IMR-90 (cell line): ENCODE results near the gene LRRC3C. TPM values are rescaled to one million over a fixed set of nuclear protein-coding genes. Genes with fewer than 3 reads are reported as not detected.

ENCODE experiments used
- ATAC-seq: fragments of 200-7000 bp; cut with Tn5 transposase; 2 replicates; pipeline ENCODE4 v1.9.1; 2020; ENCODE audit warnings: low read depth, mild to moderate bottlenecking, moderate library complexity
- BruUV-seq: library from RNA; stranded (reverse); fragments of 400-500 nt; replicated peaks from 2 replicates; lab custom pipeline; 2021; lab: Mats Ljungman, UMichigan
- CTCF ChIA-PET: fragments of 300-600 bp; formaldehyde crosslinking; extraction: SDS; loops from one replicate; lab custom pipeline; 2021; ENCODE audit warnings: antibody characterized with exemption; lab: Yijun Ruan, JAX
- POLR2A ChIA-PET: fragments of 300-600 bp; sonication (Branson Sonifier 250); formaldehyde crosslinking; loops from one replicate; lab custom pipeline; 2022; ENCODE audit warnings: antibody characterized with exemption; ENCODE audit not compliant: unreplicated experiment; lab: Charles Lee
- DNase-seq: peaks from one replicate; pipeline ENCODE4 v3.0.0; 2013
- H2AFZ ChIP-seq: replicated peaks from 2 replicates; pipeline ENCODE3; 2013; ENCODE audit warnings: low read length, mild to moderate bottlenecking; ENCODE audit not compliant: poor library complexity
- H2AK5ac ChIP-seq: 2 replicates; pipeline ENCODE4 v1.6.1; 2013; ENCODE audit warnings: low read depth, low read length, inconsistent platforms
- H2AK9ac ChIP-seq: replicated peaks from 2 replicates; pipeline ENCODE3; 2013; ENCODE audit warnings: mild to moderate bottlenecking, low read depth, low read length, moderate library complexity; ENCODE audit not compliant: poor library complexity
- H2BK120ac ChIP-seq: 2 replicates; pipeline ENCODE4 v1.6.1; 2013; ENCODE audit warnings: low read depth, low read length, inconsistent platforms
- H2BK15ac ChIP-seq: 3 replicates; pipeline ENCODE4 v1.6.1; 2013; ENCODE audit warnings: low read depth, low read length, inconsistent platforms
- H2BK20ac ChIP-seq: 2 replicates; pipeline ENCODE4 v1.6.1; 2013; ENCODE audit warnings: low read depth, mild to moderate bottlenecking, inconsistent platforms, low read length, moderate library complexity
- H2BK5ac ChIP-seq: 2 replicates; pipeline ENCODE4 v1.6.1; 2013; ENCODE audit warnings: mild to moderate bottlenecking, low read depth, low read length, inconsistent platforms; ENCODE audit not compliant: poor library complexity, severe bottlenecking
- H3K14ac ChIP-seq: replicated peaks from 2 replicates; pipeline ENCODE4 v1.6.1; 2013; ENCODE audit warnings: low read depth, low read length, inconsistent platforms
- H3K18ac ChIP-seq: 2 replicates; pipeline ENCODE4 v1.6.1; 2013; ENCODE audit warnings: low read depth, low read length, control low read depth
- H3K23ac ChIP-seq: 2 replicates; pipeline ENCODE4 v1.6.1; 2013; ENCODE audit warnings: low read depth, low read length, inconsistent platforms
- H3K27ac ChIP-seq: 2 replicates; pipeline ENCODE4 v1.5.1; 2013; ENCODE audit warnings: mild to moderate bottlenecking, control low read depth, low read length; ENCODE audit not compliant: insufficient read depth
- H3K27me3 ChIP-seq: 2 replicates; pipeline ENCODE4 v1.6.1; 2013; ENCODE audit warnings: low read length; ENCODE audit not compliant: control insufficient read depth, insufficient read depth
- H3K36me3 ChIP-seq: 2 replicates; pipeline ENCODE4 v1.6.1; 2013; ENCODE audit warnings: low read length, mixed read lengths; ENCODE audit not compliant: control insufficient read depth, insufficient read depth
- H3K4ac ChIP-seq: 2 replicates; pipeline ENCODE4 v1.6.1; 2013; ENCODE audit warnings: low read depth, low read length, inconsistent platforms
- H3K4me1 ChIP-seq: 2 replicates; pipeline ENCODE4 v1.6.1; 2013; ENCODE audit warnings: low read length, mixed read lengths; ENCODE audit not compliant: control insufficient read depth, insufficient read depth
- H3K4me2 ChIP-seq: 2 replicates; pipeline ENCODE4 v1.6.1; 2013; ENCODE audit warnings: low read depth, mild to moderate bottlenecking, control low read depth, low read length, moderate library complexity
- H3K4me3 ChIP-seq: 2 replicates; pipeline ENCODE4 v1.5.1; 2013; ENCODE audit warnings: low read depth, mild to moderate bottlenecking, control low read depth, low read length, moderate library complexity; ENCODE audit not compliant: insufficient read depth
- H3K56ac ChIP-seq: 2 replicates; pipeline ENCODE4 v1.6.1; 2013; ENCODE audit warnings: low read length, inconsistent platforms; ENCODE audit not compliant: insufficient read depth; ENCODE audit errors: extremely low read depth
- H3K79me1 ChIP-seq, 2 experiments: 2 replicates each; pipeline ENCODE4 v1.6.1; 2013; ENCODE audit warnings: low read length in 2 of 2, inconsistent platforms in 1 of 2, low read depth in 1 of 2
- H3K9ac ChIP-seq: 2 replicates; pipeline ENCODE4 v1.6.1; 2013; ENCODE audit warnings: low read depth, low read length, control low read depth
- H3K9me1 ChIP-seq: 2 replicates; pipeline ENCODE4 v1.6.1; 2013; ENCODE audit warnings: low read length, inconsistent platforms; ENCODE audit not compliant: insufficient read depth
- H3K9me3 ChIP-seq: 2 replicates; pipeline ENCODE4 v1.6.1; 2013; ENCODE audit warnings: low read length; ENCODE audit not compliant: control insufficient read depth, insufficient read depth
- H4K20me1 ChIP-seq: 2 replicates; pipeline ENCODE4 v1.6.1; 2013; ENCODE audit warnings: low read length, inconsistent platforms; ENCODE audit not compliant: insufficient read depth
- H4K5ac ChIP-seq: 2 replicates; pipeline ENCODE4 v1.6.1; 2013; ENCODE audit warnings: mild to moderate bottlenecking, low read depth, low read length, control low read depth
- H4K8ac ChIP-seq, 2 experiments: 2 replicates each; pipeline ENCODE4 v1.6.1; 2013; ENCODE audit warnings: low read depth in 2 of 2, low read length in 2 of 2, control low read depth in 1 of 2, inconsistent platforms in 1 of 2
- H4K91ac ChIP-seq: 2 replicates; pipeline ENCODE4 v1.6.1; 2013; ENCODE audit warnings: low read depth, low read length, inconsistent platforms; ENCODE audit not compliant: insufficient read depth
- WGBS, 2 experiments: methylation state at CpG; one replicate each; pipeline versions ENCODE4 v1.1.5 to v1.1.7; 2013; ENCODE audit warnings: missing lambda C conversion rate in 2 of 2; ENCODE audit not compliant: insufficient read length in 1 of 2; ENCODE audit errors: extremely low coverage in 2 of 2; 5-methylcytosine and 5-hydroxymethylcytosine counted together
- dilution Hi-C: fragments of 300-500 bp; cut with HindIII; formaldehyde crosslinking; loops from one replicate; pipeline ENCODE4 v1.14.3; 2018; ENCODE audit warnings: low sequenced_read_pairs; ENCODE audit not compliant: unreplicated experiment
- in situ Hi-C: fragments of 300-500 bp; cut with MboI; formaldehyde crosslinking; loops from 3 replicates; pipeline ENCODE4 v1.14.3; 2019; ENCODE audit warnings: low sequenced_read_pairs, inconsistent platforms, mixed read lengths
- intact Hi-C: fragments of 100-400 bp; cut with micrococcal nuclease; formaldehyde crosslinking; loops from 2 replicates; pipeline ENCODE4 v1.10.0; 2022
- polyA plus RNA-seq, 3 experiments: library from polyadenylated mRNA; depleted of rRNA; stranded (reverse); fragments of >200 nt; gene quantifications; 2 replicates each; pipeline ENCODE4 v1.2.3, GENCODE V29; 2012; ENCODE audit warnings: low replicate concordance in 1 of 3
- total RNA-seq: library from RNA; depleted of rRNA; stranded (reverse); fragments of >200 nt; gene quantifications from 2 replicates; pipeline ENCODE4 v1.2.3, GENCODE V29; 2012
- TF ChIP-seq, protein P1 (sequence below): conservative IDR thresholded peaks from 2 replicates; pipeline ENCODE4 v1.5.1; 2012; ENCODE audit warnings: mild to moderate bottlenecking, low read depth, low read length, improper control_type of control experiment

The LRRC3C gene
- total and polyA plus RNA-seq, 2 of the 4 experiments (the other 2 are of a cell fraction): not detected

DNA sequence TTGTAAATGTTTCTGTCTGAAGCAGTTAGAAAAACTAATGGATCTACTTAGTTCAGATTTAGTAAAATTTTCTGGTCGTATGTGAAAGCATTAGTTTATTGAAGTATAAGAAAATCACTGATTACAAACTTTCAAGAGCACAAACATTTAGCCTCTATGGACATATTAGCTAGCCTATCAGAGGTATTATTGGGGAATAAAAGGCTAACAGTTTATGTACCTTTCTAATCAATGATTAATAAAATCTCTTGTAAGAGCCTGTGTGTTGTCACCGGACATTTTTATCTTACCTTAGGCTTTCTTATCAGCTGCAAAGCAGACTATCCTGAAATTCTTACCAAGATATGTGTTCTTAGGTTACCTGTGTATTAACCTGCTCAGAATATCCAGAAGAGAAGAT, 38.3 kb upstream of the LRRC3C start:
- ATAC-seq (no peak), DNase-seq (no peak)
- Histone ChIP-seq H3K36me3 (no peaks in the 10 kb centered on the region), H2BK15ac (no peak overlapping the region), H2BK5ac (no peak overlapping the region), H3K4me1 (no peaks in the 10 kb centered on the region), H2AK9ac (no peak overlapping the region), H4K91ac (no peak overlapping the region), H3K4me3 (no peak overlapping the region), H3K18ac (no peak overlapping the region), H3K4me2 (no peak overlapping the region), H3K23ac (no peak overlapping the region), H3K4ac (no peak overlapping the region), H2AFZ (no peak overlapping the region), H2BK120ac (no peak overlapping the region), H2BK20ac (no peak overlapping the region), H3K79me1 (no peaks in the 10 kb centered on the region), H3K56ac (no peak overlapping the region), H2AK5ac (no peak overlapping the region), H3K9me1 (no peaks in the 10 kb centered on the region), H3K27me3 (peaks cover 35% of the 10 kb centered on the region), H4K20me1 (no peaks in the 10 kb centered on the region), H3K9me3 (no peaks in the 10 kb centered on the region; the same call in 1 of the 2 replicates), H3K27ac (no peak overlapping the region), H3K9ac (no peak overlapping the region), H3K14ac (no peak overlapping the region), H4K5ac (no peak overlapping the region), H4K8ac (no peak overlapping the region)
- no CpG with 5 or more reads among the region's 2 CpGs for WGBS, 2 experiments
- in situ Hi-C loops (no loop called here), intact Hi-C loops (no loop called here), dilution Hi-C loops (no loop called here)
- no TSS peak for BruUV-seq
- ChIA-PET POLR2A (no interaction called here), CTCF (no interaction called here)
- TF ChIP-seq, protein P1, sequence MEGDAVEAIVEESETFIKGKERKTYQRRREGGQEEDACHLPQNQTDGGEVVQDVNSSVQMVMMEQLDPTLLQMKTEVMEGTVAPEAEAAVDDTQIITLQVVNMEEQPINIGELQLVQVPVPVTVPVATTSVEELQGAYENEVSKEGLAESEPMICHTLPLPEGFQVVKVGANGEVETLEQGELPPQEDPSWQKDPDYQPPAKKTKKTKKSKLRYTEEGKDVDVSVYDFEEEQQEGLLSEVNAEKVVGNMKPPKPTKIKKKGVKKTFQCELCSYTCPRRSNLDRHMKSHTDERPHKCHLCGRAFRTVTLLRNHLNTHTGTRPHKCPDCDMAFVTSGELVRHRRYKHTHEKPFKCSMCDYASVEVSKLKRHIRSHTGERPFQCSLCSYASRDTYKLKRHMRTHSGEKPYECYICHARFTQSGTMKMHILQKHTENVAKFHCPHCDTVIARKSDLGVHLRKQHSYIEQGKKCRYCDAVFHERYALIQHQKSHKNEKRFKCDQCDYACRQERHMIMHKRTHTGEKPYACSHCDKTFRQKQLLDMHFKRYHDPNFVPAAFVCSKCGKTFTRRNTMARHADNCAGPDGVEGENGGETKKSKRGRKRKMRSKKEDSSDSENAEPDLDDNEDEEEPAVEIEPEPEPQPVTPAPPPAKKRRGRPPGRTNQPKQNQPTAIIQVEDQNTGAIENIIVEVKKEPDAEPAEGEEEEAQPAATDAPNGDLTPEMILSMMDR: no peak
